HepG2 (cell line): ENCODE data around the gene RUVBL2. TPM values are rescaled to one million over a fixed set of nuclear protein-coding genes. Genes with fewer than 3 reads are reported as not detected.

ENCODE experiments used
- ARNT2 ChIP-seq: sonication (generic); formaldehyde crosslinking; IDR thresholded peaks from 2 replicates; pipeline ENCODE4 v1.8.0; 2022; ENCODE audit warnings: mild to moderate bottlenecking, low read depth, missing genetic modification reagents, moderate library complexity
- ASH2L ChIP-seq: fragments of 300-600, 200-600 bp; sonication (generic); IDR thresholded peaks from 2 replicates; pipeline ENCODE4 v1.7.0; 2017; ENCODE audit warnings: low read depth, mild to moderate bottlenecking, moderate library complexity, mixed read lengths, low read length; ENCODE audit not compliant: insufficient read length
- CREB1 ChIP-seq, 2 experiments: fragments of 450-650 bp in 1 of 2; IDR thresholded peaks; 2 replicates each; pipeline ENCODE4 v1.6.1; 2016 to 2017; ENCODE audit warnings: control low read depth in 1 of 2, mild to moderate bottlenecking in 1 of 2, missing compliant biosample characterization in 1 of 2, missing genetic modification characterization in 1 of 2
- DPF2 ChIP-seq: sonication (generic); formaldehyde crosslinking; IDR thresholded peaks from 2 replicates; pipeline ENCODE4 v1.4.0; 2020; ENCODE audit warnings: mild to moderate bottlenecking, low read depth, missing genetic modification reagents, borderline replicate concordance
- ETV6 ChIP-seq: sonication (generic); formaldehyde crosslinking; conservative IDR thresholded peaks from 2 replicates; pipeline ENCODE4 v1.4.0; 2020; ENCODE audit warnings: missing genetic modification reagents
- FLYWCH1 ChIP-seq: sonication (generic); formaldehyde crosslinking; IDR thresholded peaks from 2 replicates; pipeline ENCODE4 v1.8.1; 2023; ENCODE audit warnings: mild to moderate bottlenecking, missing genetic modification reagents
- IRF2 ChIP-seq: IDR thresholded peaks from 2 replicates; pipeline ENCODE4 v1.6.1; 2018; ENCODE audit warnings: missing genetic modification reagents, missing compliant biosample characterization
- MATR3 ChIP-seq: sonication (generic); formaldehyde crosslinking; IDR thresholded peaks from 2 replicates; pipeline ENCODE4 v1.4.0; 2020; ENCODE audit warnings: missing genetic modification reagents
- MBNL3 ChIP-seq: fragments of 250-450 bp; sonication (Bioruptor Pico); conservative IDR thresholded peaks from 2 replicates; pipeline ENCODE4 v1.8.0; 2022; ENCODE audit warnings: mild to moderate bottlenecking, inconsistent platforms
- MYNN ChIP-seq: sonication (generic); formaldehyde crosslinking; IDR thresholded peaks from 2 replicates; pipeline ENCODE4 v1.4.0; 2020; ENCODE audit warnings: mild to moderate bottlenecking, low read depth, missing genetic modification reagents
- POLR2A ChIP-seq, 2 experiments: IDR thresholded peaks; 2 replicates each; pipeline ENCODE4 v1.6.1; 2011; ENCODE audit warnings: low read depth in 2 of 2, low read length in 2 of 2, mild to moderate bottlenecking in 1 of 2, moderate library complexity in 1 of 2; ENCODE audit not compliant: insufficient read depth in 1 of 2
- SAFB2 ChIP-seq: sonication (generic); formaldehyde crosslinking; IDR thresholded peaks from 2 replicates; pipeline ENCODE4 v1.5.1; 2020; ENCODE audit warnings: missing genetic modification reagents, low read depth, mild to moderate bottlenecking, borderline replicate concordance
- ZBED4 ChIP-seq: sonication (generic); formaldehyde crosslinking; IDR thresholded peaks from 2 replicates; pipeline ENCODE4 v1.4.0; 2020; ENCODE audit warnings: missing genetic modification reagents, borderline replicate concordance
- ZBTB1 ChIP-seq: sonication (generic); formaldehyde crosslinking; IDR thresholded peaks from 2 replicates; pipeline ENCODE4 v1.4.0; 2020; ENCODE audit warnings: missing genetic modification reagents, borderline replicate concordance
- ZBTB20 ChIP-seq: sonication (generic); formaldehyde crosslinking; IDR thresholded peaks from 2 replicates; pipeline ENCODE4 v1.8.1; 2023; ENCODE audit warnings: missing genetic modification reagents, low read depth, mild to moderate bottlenecking, borderline replicate concordance
- ZNF235 ChIP-seq: sonication (generic); formaldehyde crosslinking; IDR thresholded peaks from 2 replicates; pipeline ENCODE4 v1.8.1; 2023; ENCODE audit warnings: mild to moderate bottlenecking, missing genetic modification reagents, borderline replicate concordance
- ZNF430 ChIP-seq: sonication (generic); formaldehyde crosslinking; IDR thresholded peaks from 2 replicates; pipeline ENCODE4 v1.9.0; 2021; ENCODE audit warnings: mild to moderate bottlenecking, missing genetic modification reagents
- ZNF557 ChIP-seq: sonication (generic); formaldehyde crosslinking; IDR thresholded peaks from 2 replicates; pipeline ENCODE4 v1.4.0; 2020; ENCODE audit warnings: missing genetic modification reagents
- ZNF562 ChIP-seq: sonication (generic); formaldehyde crosslinking; IDR thresholded peaks from 2 replicates; pipeline ENCODE4 v1.8.0; 2022; ENCODE audit warnings: missing genetic modification reagents, borderline replicate concordance
- ZNF746 ChIP-seq: sonication (generic); formaldehyde crosslinking; IDR thresholded peaks from 2 replicates; pipeline ENCODE4 v1.8.0; 2022; ENCODE audit warnings: mild to moderate bottlenecking, missing genetic modification reagents
- ZNF75D ChIP-seq: sonication (generic); formaldehyde crosslinking; IDR thresholded peaks from 2 replicates; pipeline ENCODE4 v1.8.1; 2023; ENCODE audit warnings: missing genetic modification reagents, mild to moderate bottlenecking, borderline replicate concordance
- polyA plus RNA-seq, 8 experiments: library from polyadenylated mRNA; depleted of rRNA in 3 of 8; stranded (reverse) in 7 of 8; unstranded in 1 of 8; fragments of >200 nt; fragmentation: Illumina TruSeq in 4 of 8; extraction: Trizol in 4 of 8; gene quantifications; 2 replicates each; pipeline versions ENCODE4 v1.2.1 to v1.2.3, GENCODE V29; 2011 to 2016; ENCODE audit warnings: low read depth in 4 of 8, missing spikeins in 1 of 8, mixed read lengths in 1 of 8; ENCODE audit not compliant: insufficient read depth in 1 of 8
- total RNA-seq, 5 experiments: library from RNA; depleted of rRNA; stranded (reverse); fragments of >200 nt; fragmentation: Illumina TruSeq; extraction: Trizol; gene quantifications; 2 replicates each; pipeline ENCODE4 v1.2.3, GENCODE V29; 2016; ENCODE audit warnings: low read depth in 1 of 5
- TF ChIP-seq, protein P1 (sequence below): sonication (generic); formaldehyde crosslinking; IDR thresholded peaks from 2 replicates; pipeline ENCODE4 v1.4.0; 2020; ENCODE audit warnings: missing genetic modification reagents

RUVBL2 gene
- total and polyA plus RNA-seq, 2 of the 13 experiments (the other 11 are each of a cell fraction or from before 2014, with no cell fraction given) = 120 to 122 TPM

DNA sequence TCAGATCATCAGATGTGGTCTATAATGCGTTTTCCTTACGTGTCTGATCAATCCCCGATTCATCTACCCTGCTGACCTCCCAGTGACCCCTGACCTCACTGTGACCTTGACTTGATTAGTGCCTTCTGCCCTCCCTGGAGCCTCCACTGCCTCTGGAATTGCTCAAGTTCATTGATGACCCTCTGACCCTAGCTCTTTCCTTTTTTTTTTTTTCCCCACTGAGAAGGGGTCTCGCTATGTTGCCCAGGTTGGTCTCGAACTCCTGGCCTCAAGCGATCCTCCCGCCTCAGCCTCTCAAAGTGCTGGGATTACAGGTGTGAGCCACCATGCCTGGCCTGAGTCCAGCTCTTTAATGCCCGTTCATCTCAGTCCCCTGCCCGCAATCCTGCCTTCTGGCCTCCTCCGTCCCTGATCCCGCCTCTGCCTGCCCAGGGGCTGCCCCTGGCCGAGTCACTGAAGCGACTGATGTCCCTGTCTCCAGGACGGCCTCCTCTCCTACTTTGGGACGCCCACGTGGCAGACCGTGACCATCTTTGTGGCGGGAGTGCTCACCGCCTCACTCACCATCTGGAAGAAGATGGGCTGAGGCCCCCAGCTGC, 32.5 kb upstream of the RUVBL2 start (continued):
- TF ChIP-seq ZBTB1 (CRISPR knock-in tag) = no peak
- TF ChIP-seq ZBTB20 (CRISPR knock-in tag) = no peak
- peak; percentile 35; the same call in 1 of the 2 replicates for TF ChIP-seq ZNF746
- no peak for TF ChIP-seq ZNF75D
- no peak for TF ChIP-seq ZNF557 (CRISPR knock-in tag)
- TF ChIP-seq FLYWCH1 = no peak
- TF ChIP-seq, protein P1, sequence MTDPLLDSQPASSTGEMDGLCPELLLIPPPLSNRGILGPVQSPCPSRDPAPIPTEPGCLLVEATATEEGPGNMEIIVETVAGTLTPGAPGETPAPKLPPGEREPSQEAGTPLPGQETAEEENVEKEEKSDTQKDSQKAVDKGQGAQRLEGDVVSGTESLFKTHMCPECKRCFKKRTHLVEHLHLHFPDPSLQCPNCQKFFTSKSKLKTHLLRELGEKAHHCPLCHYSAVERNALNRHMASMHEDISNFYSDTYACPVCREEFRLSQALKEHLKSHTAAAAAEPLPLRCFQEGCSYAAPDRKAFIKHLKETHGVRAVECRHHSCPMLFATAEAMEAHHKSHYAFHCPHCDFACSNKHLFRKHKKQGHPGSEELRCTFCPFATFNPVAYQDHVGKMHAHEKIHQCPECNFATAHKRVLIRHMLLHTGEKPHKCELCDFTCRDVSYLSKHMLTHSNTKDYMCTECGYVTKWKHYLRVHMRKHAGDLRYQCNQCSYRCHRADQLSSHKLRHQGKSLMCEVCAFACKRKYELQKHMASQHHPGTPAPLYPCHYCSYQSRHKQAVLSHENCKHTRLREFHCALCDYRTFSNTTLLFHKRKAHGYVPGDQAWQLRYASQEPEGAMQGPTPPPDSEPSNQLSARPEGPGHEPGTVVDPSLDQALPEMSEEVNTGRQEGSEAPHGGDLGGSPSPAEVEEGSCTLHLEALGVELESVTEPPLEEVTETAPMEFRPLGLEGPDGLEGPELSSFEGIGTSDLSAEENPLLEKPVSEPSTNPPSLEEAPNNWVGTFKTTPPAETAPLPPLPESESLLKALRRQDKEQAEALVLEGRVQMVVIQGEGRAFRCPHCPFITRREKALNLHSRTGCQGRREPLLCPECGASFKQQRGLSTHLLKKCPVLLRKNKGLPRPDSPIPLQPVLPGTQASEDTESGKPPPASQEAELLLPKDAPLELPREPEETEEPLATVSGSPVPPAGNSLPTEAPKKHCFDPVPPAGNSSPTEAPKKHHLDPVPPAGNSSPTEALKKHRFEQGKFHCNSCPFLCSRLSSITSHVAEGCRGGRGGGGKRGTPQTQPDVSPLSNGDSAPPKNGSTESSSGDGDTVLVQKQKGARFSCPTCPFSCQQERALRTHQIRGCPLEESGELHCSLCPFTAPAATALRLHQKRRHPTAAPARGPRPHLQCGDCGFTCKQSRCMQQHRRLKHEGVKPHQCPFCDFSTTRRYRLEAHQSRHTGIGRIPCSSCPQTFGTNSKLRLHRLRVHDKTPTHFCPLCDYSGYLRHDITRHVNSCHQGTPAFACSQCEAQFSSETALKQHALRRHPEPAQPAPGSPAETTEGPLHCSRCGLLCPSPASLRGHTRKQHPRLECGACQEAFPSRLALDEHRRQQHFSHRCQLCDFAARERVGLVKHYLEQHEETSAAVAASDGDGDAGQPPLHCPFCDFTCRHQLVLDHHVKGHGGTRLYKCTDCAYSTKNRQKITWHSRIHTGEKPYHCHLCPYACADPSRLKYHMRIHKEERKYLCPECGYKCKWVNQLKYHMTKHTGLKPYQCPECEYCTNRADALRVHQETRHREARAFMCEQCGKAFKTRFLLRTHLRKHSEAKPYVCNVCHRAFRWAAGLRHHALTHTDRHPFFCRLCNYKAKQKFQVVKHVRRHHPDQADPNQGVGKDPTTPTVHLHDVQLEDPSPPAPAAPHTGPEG (CRISPR knock-in tag) = no peak
- peak; percentile 20; the same call in 1 of the 2 replicates for TF ChIP-seq DPF2
- TF ChIP-seq CREB1 (IDR thresholded peaks at IDR 0.05) = no peak
- no peak for TF ChIP-seq CREB1 (CRISPR knock-in tag; IDR thresholded peaks at IDR 0.05)
- TF ChIP-seq MYNN (CRISPR knock-in tag) = no peak
- TF ChIP-seq ARNT2 (CRISPR knock-in tag) = no peak; the same call in 1 of the 2 replicates
- no peak for TF ChIP-seq IRF2 (CRISPR knock-in tag)
- no peak for TF ChIP-seq MATR3
- no peak for TF ChIP-seq ZNF430 (CRISPR knock-in tag)
- no peak for TF ChIP-seq MBNL3
- no peak for TF ChIP-seq ZBED4 (CRISPR knock-in tag)
- no peak for TF ChIP-seq ZNF235 (CRISPR knock-in tag)
- TF ChIP-seq ZNF562 (CRISPR knock-in tag) = no peak
- TF ChIP-seq ETV6 (CRISPR knock-in tag) = no peak
- TF ChIP-seq POLR2A (IDR thresholded peaks at IDR 0.05; ENCODE audit: insufficient read depth in 1 of 2, low read depth in 2 of 2, low read length in 2 of 2) = peak in 1 of 2 experiments; percentile 6; a peak in 1 of 4 replicates
- no peak for TF ChIP-seq SAFB2 (CRISPR knock-in tag)
- TF ChIP-seq ASH2L = no peak
